GM23338 (cell line): ENCODE results near the gene TREML2. TPM values are rescaled to one million over a fixed set of nuclear protein-coding genes. Genes with fewer than 3 reads are reported as not detected.
A peak's percentile ranks its signal among the peaks of the same experiment; 100 is the strongest.
"Not testable (repeated sequence)": the region's sequence is repeated elsewhere in the genome, so short reads cannot be mapped to it uniquely, and the experiment has no call there.

Experiments used
- ATAC-seq: fragments of 200-7000 bp; cut with Tn5 transposase; 3 replicates; pipeline ENCODE4 v1.9.1; 2020
- DNase-seq: peaks from one replicate; pipeline ENCODE4 v3.0.0-alpha.2; 2015; ENCODE audit warnings: low spot score
- H2AFZ ChIP-seq: fragments of 200-600 bp; sonication (generic); 2 replicates; pipeline ENCODE4 v1.8.0; 2016; ENCODE audit warnings: antibody characterized with exemption, mild to moderate bottlenecking, moderate library complexity
- H3F3A ChIP-seq: fragments of 200-600 bp; sonication (generic); replicated peaks from 2 replicates; pipeline ENCODE4 v1.8.0; 2017; ENCODE audit warnings: antibody characterized with exemption, mixed run types, low read depth
- H3K27ac ChIP-seq: fragments of 200-600 bp; sonication (generic); 2 replicates; pipeline ENCODE4 v1.6.1; 2016; ENCODE audit warnings: low read depth
- H3K27me3 ChIP-seq: fragments of 200-600 bp; sonication (generic); 2 replicates; pipeline ENCODE4 v1.8.0; 2016; ENCODE audit warnings: mild to moderate bottlenecking, mixed run types, moderate library complexity; ENCODE audit not compliant: insufficient read depth
- H3K36me3 ChIP-seq: fragments of 200-600 bp; sonication (generic); 2 replicates; pipeline ENCODE4 v1.8.0; 2016; ENCODE audit warnings: mild to moderate bottlenecking; ENCODE audit not compliant: insufficient read depth
- H3K4me1 ChIP-seq: fragments of 200-600 bp; sonication (generic); 2 replicates; pipeline ENCODE4 v1.8.0; 2016; ENCODE audit warnings: mild to moderate bottlenecking, moderate library complexity; ENCODE audit not compliant: insufficient read depth
- H3K4me2 ChIP-seq: fragments of 200-600 bp; sonication (generic); 2 replicates; pipeline ENCODE4 v1.7.1; 2017; ENCODE audit warnings: mixed run types
- H3K4me3 ChIP-seq: fragments of 200-600 bp; sonication (generic); 2 replicates; pipeline ENCODE4 v1.6.1; 2016; ENCODE audit warnings: mixed run types
- H3K79me2 ChIP-seq: fragments of 200-600 bp; sonication (generic); replicated peaks from 2 replicates; pipeline ENCODE4 v1.8.0; 2017; ENCODE audit warnings: mild to moderate bottlenecking; ENCODE audit not compliant: insufficient read depth
- H3K9me2 ChIP-seq: fragments of 200-600 bp; sonication (generic); 2 replicates; pipeline ENCODE4 v1.8.0; 2017; ENCODE audit not compliant: insufficient read depth
- H4K20me1 ChIP-seq: fragments of 200-600 bp; sonication (generic); replicated peaks from 2 replicates; pipeline ENCODE4 v1.8.0; 2017; ENCODE audit warnings: mild to moderate bottlenecking; ENCODE audit not compliant: insufficient read depth
- H3K27ac Mint-ChIP-seq: 2 replicates; pipeline ENCODE4 v1.8.0; 2020; ENCODE audit warnings: inconsistent platforms, mild to moderate bottlenecking, moderate library complexity, mixed read lengths
- H3K27me3 Mint-ChIP-seq: 3 replicates; pipeline ENCODE4 v1.8.0; 2022; ENCODE audit warnings: low read depth, mild to moderate bottlenecking, moderate library complexity, mixed read lengths, inconsistent platforms; ENCODE audit not compliant: insufficient read depth, poor library complexity
- H3K36me3 Mint-ChIP-seq: 3 replicates; pipeline ENCODE4 v1.8.0; 2021; ENCODE audit warnings: low read depth, mild to moderate bottlenecking, inconsistent platforms, moderate library complexity, mixed read lengths
- H3K4me1 Mint-ChIP-seq: 3 replicates; pipeline ENCODE4 v1.8.0; 2020; ENCODE audit warnings: mild to moderate bottlenecking, inconsistent platforms, mixed read lengths
- H3K4me3 Mint-ChIP-seq: 3 replicates; pipeline ENCODE4 v1.8.0; 2021; ENCODE audit warnings: moderate library complexity, mild to moderate bottlenecking, inconsistent platforms, mixed read lengths
- H3K9me3 Mint-ChIP-seq: 3 replicates; pipeline ENCODE4 v1.8.0; 2020; ENCODE audit warnings: moderate library complexity, mild to moderate bottlenecking, inconsistent platforms, mixed read lengths
- CREB1 ChIP-seq: fragments of 250-450 bp; sonication (Bioruptor Pico); IDR thresholded peaks from 2 replicates; pipeline ENCODE4 v1.5.0; 2020; ENCODE audit warnings: low read depth, mild to moderate bottlenecking, moderate library complexity
- EZH2phosphoT487 ChIP-seq: fragments of 200-600 bp; sonication (generic); IDR thresholded peaks from one replicate; pipeline ENCODE4 v1.8.1; 2018; ENCODE audit warnings: antibody characterized with exemption; ENCODE audit not compliant: unreplicated experiment
- polyA plus RNA-seq: library from polyadenylated mRNA; unstranded; fragments of >200 nt; fragmentation: Nextera tagmentation; extraction: Ambion mirVana; gene quantifications from 2 replicates; pipeline ENCODE4 v1.2.1, GENCODE V29; 2016
- total RNA-seq: library from RNA; depleted of rRNA; stranded (reverse); fragments of >200 nt; shearing (Covaris generic); gene quantifications from 2 replicates; pipeline ENCODE4 v1.2.3, GENCODE V29; 2014
- TF ChIP-seq, protein P1 (sequence below), 2 experiments: fragments of 200-600 bp in 1 of 2; sonication (generic) in 1 of 2; conservative IDR thresholded peaks; 2 replicates each; pipeline versions ENCODE4 v1.5.1 to v1.6.1; 2016 to 2017; ENCODE audit warnings: antibody characterized with exemption in 2 of 2, low read depth in 2 of 2, mild to moderate bottlenecking in 2 of 2, moderate library complexity in 1 of 2

The TREML2 gene
- total and polyA plus RNA-seq, 2 experiments from 2014 or later = 0.07 TPM; not detected in 1

DNA sequence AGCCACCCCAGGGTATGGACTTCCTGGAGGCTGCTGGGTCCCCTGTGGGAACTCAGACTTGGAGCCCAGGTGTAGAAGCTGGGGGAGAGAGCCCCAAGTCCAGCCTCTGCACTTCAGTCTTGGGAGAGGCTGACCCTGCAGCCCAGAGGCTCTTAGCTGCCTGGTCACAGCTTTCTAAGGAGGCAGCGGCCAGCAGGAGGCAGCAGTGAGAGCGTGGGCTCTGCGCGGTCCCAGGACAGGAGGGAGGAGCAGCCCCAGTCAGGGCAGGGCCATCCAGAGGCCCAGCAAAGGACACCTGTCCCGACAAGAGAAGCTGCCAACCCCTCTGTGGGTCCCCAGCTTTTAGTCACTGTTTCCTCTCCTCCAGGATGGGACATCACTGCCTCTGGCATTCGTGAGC is 9.4 kb downstream of the TREML2 start:
- DNase-seq (peak; percentile 85), ATAC-seq (peak; percentile 99)
- Histone ChIP-seq H2AFZ (peak overlapping the region; percentile 87; the same call in 1 of the 2 replicates), H3K4me2 (no peak overlapping the region), H3K4me1 (no peaks in the 10 kb centered on the region), H4K20me1 (no peaks in the 10 kb centered on the region), H3K79me2 (no peaks in the 10 kb centered on the region), H3K36me3 (no peaks in the 10 kb centered on the region), H3K27ac (no peak overlapping the region), H3K9me2 (peaks cover 10% of the 10 kb centered on the region; the same call in 1 of the 2 replicates), H3K27me3 (no peaks in the 10 kb centered on the region), H3K4me3 (no peak overlapping the region), H3F3A (no peaks in the 10 kb centered on the region)
- no peak for TF ChIP-seq CREB1 (CRISPR knock-in tag)
- TF ChIP-seq, protein P1, sequence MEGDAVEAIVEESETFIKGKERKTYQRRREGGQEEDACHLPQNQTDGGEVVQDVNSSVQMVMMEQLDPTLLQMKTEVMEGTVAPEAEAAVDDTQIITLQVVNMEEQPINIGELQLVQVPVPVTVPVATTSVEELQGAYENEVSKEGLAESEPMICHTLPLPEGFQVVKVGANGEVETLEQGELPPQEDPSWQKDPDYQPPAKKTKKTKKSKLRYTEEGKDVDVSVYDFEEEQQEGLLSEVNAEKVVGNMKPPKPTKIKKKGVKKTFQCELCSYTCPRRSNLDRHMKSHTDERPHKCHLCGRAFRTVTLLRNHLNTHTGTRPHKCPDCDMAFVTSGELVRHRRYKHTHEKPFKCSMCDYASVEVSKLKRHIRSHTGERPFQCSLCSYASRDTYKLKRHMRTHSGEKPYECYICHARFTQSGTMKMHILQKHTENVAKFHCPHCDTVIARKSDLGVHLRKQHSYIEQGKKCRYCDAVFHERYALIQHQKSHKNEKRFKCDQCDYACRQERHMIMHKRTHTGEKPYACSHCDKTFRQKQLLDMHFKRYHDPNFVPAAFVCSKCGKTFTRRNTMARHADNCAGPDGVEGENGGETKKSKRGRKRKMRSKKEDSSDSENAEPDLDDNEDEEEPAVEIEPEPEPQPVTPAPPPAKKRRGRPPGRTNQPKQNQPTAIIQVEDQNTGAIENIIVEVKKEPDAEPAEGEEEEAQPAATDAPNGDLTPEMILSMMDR (conservative IDR thresholded peaks at IDR 0.05; ENCODE audit: low read depth in 2 of 2) = peak; percentile 69 to 92
- H3K27me3 Mint-ChIP-seq = peaks cover 8% of the 10 kb centered on the region
- peaks cover under 1% of the 10 kb centered on the region; the same call in 1 of the 3 replicates for H3K4me1 Mint-ChIP-seq
- H3K4me3 Mint-ChIP-seq = no peak overlapping the region
- H3K9me3 Mint-ChIP-seq = peaks cover 23% of the 10 kb centered on the region
- H3K27ac Mint-ChIP-seq = no peak overlapping the region
- peaks cover 22% of the 10 kb centered on the region for H3K36me3 Mint-ChIP-seq

DNA sequence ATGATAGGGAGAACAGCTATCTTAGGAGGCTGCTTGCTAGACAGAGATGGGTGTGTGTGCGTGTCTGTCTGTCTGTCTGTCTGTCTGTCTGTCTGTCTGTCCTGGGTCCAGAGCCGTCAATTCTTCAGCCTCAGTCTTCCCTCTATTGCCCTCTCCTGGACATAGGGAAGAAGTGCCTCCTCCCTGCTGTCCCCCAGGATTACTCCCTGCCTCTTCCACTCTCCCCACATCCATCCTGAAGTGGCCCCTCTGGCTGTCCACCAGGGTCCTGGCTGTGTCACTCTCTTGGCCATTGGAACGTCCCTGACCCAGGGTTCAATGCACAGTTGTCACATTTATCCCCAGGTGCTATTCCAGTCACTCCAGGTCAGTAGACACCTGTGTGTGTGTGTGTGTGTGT is 10.2 kb downstream of the TREML2 start:
- H4K20me1 ChIP-seq = no peaks in the 10 kb centered on the region
- no peak overlapping the region for H3K4me2 ChIP-seq
- no peaks in the 10 kb centered on the region for H3K36me3 ChIP-seq
- ATAC-seq (peak; percentile 44), DNase-seq (peak; percentile 35)
- no peaks in the 10 kb centered on the region for H3K4me1 ChIP-seq
- no peak for TF ChIP-seq CREB1 (CRISPR knock-in tag)
- TF ChIP-seq, protein P1 (conservative IDR thresholded peaks at IDR 0.05; ENCODE audit: low read depth in 2 of 2) = peak; percentile 34 to 54
- Mint-ChIP-seq H3K27me3 (peaks cover 10% of the 10 kb centered on the region), H3K4me1 (no peaks in the 10 kb centered on the region; the same call in 2 of the 3 replicates), H3K4me3 (no peak overlapping the region), H3K27ac (no peak overlapping the region), H3K9me3 (peaks cover 23% of the 10 kb centered on the region), H3K36me3 (peaks cover 22% of the 10 kb centered on the region)
- H3K9me2 ChIP-seq = peaks cover 10% of the 10 kb centered on the region; the same call in 1 of the 2 replicates
- no peak overlapping the region for H3K27ac ChIP-seq
- no peak overlapping the region for H2AFZ ChIP-seq
- H3K27me3 ChIP-seq = no peaks in the 10 kb centered on the region
- no peak overlapping the region for H3K4me3 ChIP-seq
- H3F3A ChIP-seq = no peaks in the 10 kb centered on the region
- no peaks in the 10 kb centered on the region for H3K79me2 ChIP-seq

DNA sequence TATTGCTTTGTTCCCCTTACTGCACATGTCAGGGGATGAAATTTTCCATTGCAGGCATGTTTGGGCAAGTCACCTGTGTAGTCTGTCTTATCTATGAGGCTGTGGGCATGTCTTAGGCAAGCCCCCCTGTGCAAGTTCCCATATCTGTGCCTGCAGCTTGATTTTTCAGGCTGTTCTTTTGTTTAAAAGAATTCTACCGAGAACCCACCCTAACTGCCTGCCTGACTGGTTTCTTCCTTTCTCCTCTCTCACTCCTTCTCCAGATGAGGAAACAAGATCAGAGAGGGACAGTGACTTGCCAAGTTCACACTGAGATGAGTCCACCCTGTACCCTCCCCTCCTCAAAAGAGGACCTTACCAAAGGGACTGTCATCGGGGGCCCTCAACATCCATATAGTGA is 11.0 kb downstream of the TREML2 start:
- no peaks in the 10 kb centered on the region for H3K36me3 ChIP-seq
- H3K27ac ChIP-seq = no peak overlapping the region
- no peak overlapping the region for H3K4me3 ChIP-seq
- H3K4me1 ChIP-seq = no peaks in the 10 kb centered on the region
- H3F3A ChIP-seq = no peaks in the 10 kb centered on the region
- peaks cover 10% of the 10 kb centered on the region; the same call in 1 of the 2 replicates for H3K9me2 ChIP-seq
- H3K4me2 ChIP-seq = no peak overlapping the region
- H3K79me2 ChIP-seq = no peaks in the 10 kb centered on the region
- Mint-ChIP-seq H3K9me3 (peaks cover 23% of the 10 kb centered on the region), H3K4me3 (no peak overlapping the region), H3K4me1 (no peaks in the 10 kb centered on the region; the same call in 2 of the 3 replicates), H3K27me3 (peaks cover 10% of the 10 kb centered on the region), H3K27ac (no peak overlapping the region), H3K36me3 (peaks cover 22% of the 10 kb centered on the region)
- H4K20me1 ChIP-seq = no peaks in the 10 kb centered on the region
- no peak for ATAC-seq
- TF ChIP-seq EZH2phosphoT487 = no peak
- H2AFZ ChIP-seq = no peak overlapping the region
- no peaks in the 10 kb centered on the region for H3K27me3 ChIP-seq
- DNase-seq = no peak

DNA sequence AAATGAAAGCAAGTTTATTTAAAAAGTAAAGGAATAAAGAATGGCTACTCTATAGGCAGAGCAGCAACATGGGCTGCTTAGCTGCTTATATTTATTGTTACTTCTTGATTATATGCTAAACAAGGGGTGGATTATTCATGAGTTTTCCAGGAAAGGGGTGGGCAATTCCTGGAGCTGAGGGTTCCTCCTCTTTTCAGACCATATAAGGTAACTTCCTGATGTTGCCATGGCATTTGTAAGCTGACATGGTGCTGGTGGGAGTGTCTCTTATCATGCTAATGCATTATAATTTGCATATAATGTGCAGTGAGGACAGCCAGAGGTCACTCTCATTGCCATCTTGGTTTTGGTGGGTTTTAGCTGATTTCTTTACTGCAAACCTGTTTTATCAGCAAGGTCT is 11.9 kb downstream of the TREML2 start:
- not testable (repeated sequence) for DNase-seq, H3K27me3 ChIP-seq, H3K79me2 ChIP-seq, H3K4me3 ChIP-seq, H3K36me3 ChIP-seq, ATAC-seq, H3K27ac Mint-ChIP-seq, H3K4me2 ChIP-seq, H3F3A ChIP-seq, H4K20me1 ChIP-seq, H3K4me1 Mint-ChIP-seq, H3K4me3 Mint-ChIP-seq, H2AFZ ChIP-seq, H3K4me1 ChIP-seq, H3K27ac ChIP-seq, H3K9me2 ChIP-seq
- Mint-ChIP-seq H3K27me3 (peaks cover 10% of the 10 kb centered on the region), H3K9me3 (peaks cover 23% of the 10 kb centered on the region), H3K36me3 (peaks cover 22% of the 10 kb centered on the region)
